Measurements from ENCODE around the gene ZNF711. TPM values are rescaled to one million over a fixed set of nuclear protein-coding genes. Genes with fewer than 3 reads are reported as not detected.
"Not testable (repeated sequence)": the region's sequence is repeated elsewhere in the genome, so short reads cannot be mapped to it uniquely, and the experiment has no call there.

Gene ZNF711
- 34.5 TPM for total RNA-seq

GRCh38 chrX:85243761-85244449 is at the start of gene ZNF711, which contains the start of gene SATL1:
TSS of gene ZNF711 (plus strand) at chrX:85243991. CDS start at chrX:85247573, 3,582 bp downstream.
TSS of gene SATL1 (minus strand) at chrX:85243779. CDS start at chrX:85108968, 134,811 bp downstream.
- DNase-seq, result peak; percentile 92

- DNase-seq, result no peak
Measured at GRCh38 chrX:85196319-85196718, 47.5 kb upstream of the ZNF711 start.

GRCh38 chrX:85203461-85203970 is 40.3 kb upstream of the ZNF711 start:
- no peak for DNase-seq

- no peak for DNase-seq
Measured at GRCh38 chrX:85213792-85214530, 29.8 kb upstream of the ZNF711 start.

GRCh38 chrX:85215946-85216345 is 27.8 kb upstream of the ZNF711 start:
- no peak for DNase-seq

- no peak for DNase-seq
Measured at GRCh38 chrX:85221361-85221760, 22.4 kb upstream of the ZNF711 start.

GRCh38 chrX:85223359-85223758 is 20.4 kb upstream of the ZNF711 start:
- no peak for DNase-seq

GRCh38 chrX:85243155-85243554 is 636 bp upstream of the ZNF711 start:
- peak; percentile 10 for DNase-seq

GRCh38 chrX:85244450-85245211 is 840 bp downstream of the ZNF711 start:
- DNase-seq, result peak; percentile 66

GRCh38 chrX:85285286-85285685 is 41.5 kb downstream of the ZNF711 start:
- DNase-seq, result not testable (repeated sequence)

- no peak for DNase-seq
Measured at GRCh38 chrX:85288992-85289723, 45.4 kb downstream of the ZNF711 start.

GRCh38 chrX:85303544-85303943 is 59.8 kb downstream of the ZNF711 start:
- no peak for DNase-seq

- no peak for DNase-seq
Measured at GRCh38 chrX:85309717-85310116, 65.9 kb downstream of the ZNF711 start.

GRCh38 chrX:85311348-85311747 is 67.6 kb downstream of the ZNF711 start:
- DNase-seq, result not testable (repeated sequence)

Other genes with a start within 250 kb of the ZNF711 start
- 8.7 TPM for gene APOOL, start 240.1 kb upstream of the ZNF711 start, total RNA-seq
- gene SATL1, start 212 bp upstream of the ZNF711 start, total RNA-seq, result 0.10 TPM
- 6.3 TPM for gene POF1B, start 135.7 kb downstream of the ZNF711 start, total RNA-seq